Sigmoid colon (tissue), 4 donors: ENCODE measurements around the gene POC1B.

Experiments used
- EP300 ChIP-seq, 4 donors: sonication (generic); formaldehyde crosslinking; IDR thresholded peaks; one replicate each; pipeline ENCODE4 v1.6.1; 2017; ENCODE audit warnings: antibody characterized with exemption in 4 of 4
- POLR2A ChIP-seq, 2 donors: fragments of 450-650 bp; IDR thresholded peaks; one replicate each; pipeline ENCODE4 v1.6.1; 2016; ENCODE audit warnings: antibody characterized with exemption in 2 of 2, mild to moderate bottlenecking in 2 of 2, moderate library complexity in 2 of 2
- POLR2AphosphoS5 ChIP-seq, 4 donors: sonication (generic); formaldehyde crosslinking; IDR thresholded peaks; one replicate each; pipeline ENCODE4 v1.6.1; 2017; ENCODE audit warnings: antibody characterized with exemption in 4 of 4
- TF ChIP-seq, protein P1 (sequence below), 4 experiments: fragments of 450-650 bp in 3 of 4; fragments of 200-600 bp in 1 of 4; IDR thresholded peaks; one replicate each; pipeline ENCODE4 v1.5.1; 2016 to 2019; ENCODE audit warnings: antibody characterized with exemption in 4 of 4, mild to moderate bottlenecking in 3 of 4, moderate library complexity in 2 of 4

DNA sequence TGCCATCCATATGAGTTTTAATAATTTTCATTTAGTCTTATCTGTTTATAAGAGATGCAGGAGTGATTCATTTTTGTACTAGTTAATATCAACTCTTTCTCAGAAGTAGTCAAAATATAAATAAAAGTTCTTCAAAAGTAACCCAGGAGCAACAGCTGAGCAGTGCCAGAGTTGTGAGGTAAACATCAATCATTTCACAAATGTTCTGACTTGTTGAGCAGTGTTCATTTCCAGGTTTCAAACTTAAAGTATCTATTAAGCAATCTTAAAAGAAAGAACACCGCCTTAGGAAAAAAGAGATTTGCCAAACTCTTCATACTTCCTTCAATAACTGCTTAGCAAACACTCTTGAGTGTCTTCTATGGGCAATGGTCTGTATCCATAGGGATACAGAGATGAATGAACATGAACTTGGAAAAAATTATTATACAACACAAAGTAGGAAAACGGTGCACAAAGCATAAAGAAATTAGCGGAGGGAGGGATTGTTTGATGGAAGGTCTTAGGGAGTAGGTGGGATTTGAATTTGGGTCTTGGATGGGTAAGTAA lies 41.9 kb upstream of the POC1B start:
- TF ChIP-seq, protein P1, sequence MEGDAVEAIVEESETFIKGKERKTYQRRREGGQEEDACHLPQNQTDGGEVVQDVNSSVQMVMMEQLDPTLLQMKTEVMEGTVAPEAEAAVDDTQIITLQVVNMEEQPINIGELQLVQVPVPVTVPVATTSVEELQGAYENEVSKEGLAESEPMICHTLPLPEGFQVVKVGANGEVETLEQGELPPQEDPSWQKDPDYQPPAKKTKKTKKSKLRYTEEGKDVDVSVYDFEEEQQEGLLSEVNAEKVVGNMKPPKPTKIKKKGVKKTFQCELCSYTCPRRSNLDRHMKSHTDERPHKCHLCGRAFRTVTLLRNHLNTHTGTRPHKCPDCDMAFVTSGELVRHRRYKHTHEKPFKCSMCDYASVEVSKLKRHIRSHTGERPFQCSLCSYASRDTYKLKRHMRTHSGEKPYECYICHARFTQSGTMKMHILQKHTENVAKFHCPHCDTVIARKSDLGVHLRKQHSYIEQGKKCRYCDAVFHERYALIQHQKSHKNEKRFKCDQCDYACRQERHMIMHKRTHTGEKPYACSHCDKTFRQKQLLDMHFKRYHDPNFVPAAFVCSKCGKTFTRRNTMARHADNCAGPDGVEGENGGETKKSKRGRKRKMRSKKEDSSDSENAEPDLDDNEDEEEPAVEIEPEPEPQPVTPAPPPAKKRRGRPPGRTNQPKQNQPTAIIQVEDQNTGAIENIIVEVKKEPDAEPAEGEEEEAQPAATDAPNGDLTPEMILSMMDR (IDR thresholded peaks at IDR 0.05) = no peak
- TF ChIP-seq POLR2AphosphoS5 (IDR thresholded peaks at IDR 0.05) (no peak), EP300 (IDR thresholded peaks at IDR 0.05) (no peak), POLR2A (IDR thresholded peaks at IDR 0.05) (no peak)
